GM19193 (cell line): Measurements from ENCODE around the gene MAEA.

Source experiments
- POLR2A ChIP-seq: IDR thresholded peaks from 4 replicates; pipeline ENCODE4 v1.6.1; 2011; ENCODE audit not compliant: insufficient read depth, insufficient read length; ENCODE audit errors: extremely low read depth

MAEA gene

GRCh38 chr4:1353186-1354055, 63.7 kb downstream of the MAEA start:
- no peak for TF ChIP-seq POLR2A

- TF ChIP-seq POLR2A = no peak
Observed at GRCh38 chr4:1354136-1354982, 64.7 kb downstream of the MAEA start.

GRCh38 chr4:1354983-1355275, 65.2 kb downstream of the MAEA start:
- no peak for TF ChIP-seq POLR2A

GRCh38 chr4:1355378-1355777, 65.7 kb downstream of the MAEA start:
- no peak for TF ChIP-seq POLR2A

- TF ChIP-seq POLR2A = no peak
Observed at GRCh38 chr4:1356181-1356998, 66.7 kb downstream of the MAEA start.

- no peak for TF ChIP-seq POLR2A
Observed at GRCh38 chr4:1357356-1358248, 67.9 kb downstream of the MAEA start.

GRCh38 chr4:1358421-1359143, 68.9 kb downstream of the MAEA start:
- no peak for TF ChIP-seq POLR2A

GRCh38 chr4:1359144-1359501, 69.4 kb downstream of the MAEA start:
- no peak for TF ChIP-seq POLR2A

- no peak for TF ChIP-seq POLR2A
Observed at GRCh38 chr4:1359976-1360375, 70.3 kb downstream of the MAEA start.

- TF ChIP-seq POLR2A = no peak
Observed at GRCh38 chr4:1360423-1361283, 71.0 kb downstream of the MAEA start.

GRCh38 chr4:1361431-1361830, 71.7 kb downstream of the MAEA start:
- TF ChIP-seq POLR2A = no peak

GRCh38 chr4:1362046-1362445, 72.4 kb downstream of the MAEA start:
- no peak for TF ChIP-seq POLR2A

- TF ChIP-seq POLR2A = no peak
Observed at GRCh38 chr4:1362521-1362920, 72.8 kb downstream of the MAEA start.
